Subcutaneous adipose tissue (tissue), 4 donors: ENCODE data around the gene UMODL1. TPM values are rescaled to one million over a fixed set of nuclear protein-coding genes. Genes with fewer than 3 reads are reported as not detected.

Experiments
- CTCF ChIP-seq: fragments of 450-650 bp; IDR thresholded peaks from one replicate; pipeline ENCODE4 v1.5.1; 2016; ENCODE audit warnings: low read depth, mild to moderate bottlenecking, control low read depth, antibody characterized with exemption, moderate library complexity
- total RNA-seq, 4 donors: library from RNA; depleted of rRNA; stranded (reverse); fragments of >200 nt; gene quantifications; one replicate each; pipeline ENCODE4 v1.1.0, GENCODE V29; 2016

UMODL1 gene
- total RNA-seq, 4 donors from 2014 or later: 0.17 to 0.19 TPM; not detected in 2

- no peak for TF ChIP-seq CTCF
Measured at GRCh38 chr21:42153046-42153686, 82.0 kb downstream of the UMODL1 start.

GRCh38 chr21:42153746-42154145 is 82.6 kb downstream of the UMODL1 start:
- TF ChIP-seq CTCF: no peak

GRCh38 chr21:42154237-42155044 is 83.3 kb downstream of the UMODL1 start:
- no peak for TF ChIP-seq CTCF

- no peak for TF ChIP-seq CTCF
Measured at GRCh38 chr21:42155045-42155855, 84.1 kb downstream of the UMODL1 start.

- no peak for TF ChIP-seq CTCF
Measured at GRCh38 chr21:42156690-42157605, 85.8 kb downstream of the UMODL1 start.

GRCh38 chr21:42157606-42158310 is 86.6 kb downstream of the UMODL1 start:
- TF ChIP-seq CTCF: no peak
